HG02981 (cell line): ENCODE data around the gene TRPM2.
"Not testable (repeated sequence)": the region's sequence is repeated elsewhere in the genome, so short reads cannot be mapped to it uniquely, and the experiment has no call there.

ENCODE experiments used
- ATAC-seq: cut with Tn5 transposase; IDR thresholded peaks from one replicate; pipeline ENCODE4 v1.9.1; 2021; ENCODE audit warnings: mild to moderate bottlenecking, moderate library complexity; ENCODE audit not compliant: unreplicated experiment

The TRPM2 gene

DNA sequence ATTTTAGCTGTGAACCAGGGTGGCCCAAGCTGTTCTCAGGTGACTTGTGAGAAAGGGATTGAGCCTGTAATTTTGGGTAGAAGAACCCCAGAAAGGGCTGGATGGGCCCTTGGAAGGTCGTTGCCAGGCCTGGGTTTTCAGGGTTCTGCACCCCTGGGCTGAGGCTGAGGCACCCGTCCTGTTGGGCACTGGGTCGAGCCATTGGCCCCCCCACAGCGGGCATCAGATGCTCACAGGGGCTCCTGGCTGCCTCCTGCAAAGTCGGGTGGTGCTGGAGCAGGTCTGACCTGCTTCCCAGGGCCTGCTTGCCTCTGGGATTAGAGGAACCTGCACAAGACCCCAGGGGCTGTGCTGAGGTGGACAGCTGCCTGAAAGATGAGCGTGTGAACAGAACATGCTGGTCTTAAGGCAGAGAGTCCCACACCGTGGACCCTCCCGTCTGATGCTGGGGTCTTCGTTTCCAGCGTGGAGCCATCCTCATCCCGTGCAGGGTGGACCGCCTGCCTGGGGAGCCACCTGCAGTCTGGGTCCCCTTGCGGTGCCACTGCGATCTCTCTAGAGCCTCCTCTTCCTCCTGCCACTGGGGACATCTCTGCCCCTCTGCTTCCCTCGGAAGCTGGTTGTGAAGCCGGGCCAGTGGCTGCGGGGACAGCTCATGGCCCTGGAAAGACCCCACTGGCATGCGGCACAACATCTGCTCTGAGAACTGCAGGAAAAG is 1.7 kb upstream of the TRPM2 start:
- ATAC-seq, result no peak

DNA sequence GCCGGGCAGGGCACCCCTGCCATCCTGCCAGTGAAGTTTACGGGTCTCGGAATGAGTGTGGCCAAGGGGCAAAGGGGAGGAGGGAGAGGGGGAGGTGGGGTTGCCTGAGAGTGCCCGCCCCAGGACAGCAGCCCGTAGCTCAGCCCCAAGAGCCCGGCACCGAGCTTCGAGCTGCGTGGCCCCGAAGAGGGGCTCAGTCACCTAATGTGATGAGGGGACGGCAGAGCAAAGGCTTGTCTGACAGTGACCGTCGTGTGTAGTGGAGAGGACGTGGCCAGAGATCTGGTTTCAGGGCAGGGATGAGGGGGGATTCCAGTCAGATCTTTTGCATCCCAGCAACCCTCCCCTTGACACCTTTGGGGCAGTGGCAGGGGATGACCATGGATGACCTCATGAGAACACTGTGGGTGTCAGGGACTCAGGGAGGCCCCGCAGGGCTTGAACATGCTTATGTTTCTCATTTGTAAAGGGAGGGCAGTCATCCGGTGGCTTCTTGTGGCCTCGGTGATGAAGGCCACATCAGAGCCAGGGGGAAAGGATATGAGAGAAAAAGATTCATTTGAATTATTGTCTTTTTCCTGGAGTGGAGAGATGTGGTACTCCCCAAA is 1.1 kb upstream of the TRPM2 start:
- ATAC-seq, result no peak

DNA sequence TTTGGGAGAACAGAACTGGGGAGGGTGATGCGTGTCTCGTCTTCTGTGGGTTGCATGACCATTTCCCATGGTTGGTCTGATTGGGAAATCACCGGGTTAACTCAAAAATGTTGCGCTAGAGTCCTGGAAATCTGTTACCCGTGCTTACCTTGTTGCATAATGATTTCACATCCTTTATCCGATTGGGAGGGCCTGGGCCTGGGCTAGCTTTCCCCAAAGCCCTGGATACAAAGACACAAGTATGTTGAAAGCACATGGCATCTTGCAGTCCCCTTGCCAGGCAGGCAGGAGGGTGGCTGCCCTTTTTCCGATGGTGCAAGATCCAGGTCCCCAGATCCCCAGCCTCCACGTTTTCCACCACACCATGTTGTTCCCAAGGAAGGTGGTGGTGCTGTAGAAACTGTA is 582 bp downstream of the TRPM2 start:
- ATAC-seq, result no peak

DNA sequence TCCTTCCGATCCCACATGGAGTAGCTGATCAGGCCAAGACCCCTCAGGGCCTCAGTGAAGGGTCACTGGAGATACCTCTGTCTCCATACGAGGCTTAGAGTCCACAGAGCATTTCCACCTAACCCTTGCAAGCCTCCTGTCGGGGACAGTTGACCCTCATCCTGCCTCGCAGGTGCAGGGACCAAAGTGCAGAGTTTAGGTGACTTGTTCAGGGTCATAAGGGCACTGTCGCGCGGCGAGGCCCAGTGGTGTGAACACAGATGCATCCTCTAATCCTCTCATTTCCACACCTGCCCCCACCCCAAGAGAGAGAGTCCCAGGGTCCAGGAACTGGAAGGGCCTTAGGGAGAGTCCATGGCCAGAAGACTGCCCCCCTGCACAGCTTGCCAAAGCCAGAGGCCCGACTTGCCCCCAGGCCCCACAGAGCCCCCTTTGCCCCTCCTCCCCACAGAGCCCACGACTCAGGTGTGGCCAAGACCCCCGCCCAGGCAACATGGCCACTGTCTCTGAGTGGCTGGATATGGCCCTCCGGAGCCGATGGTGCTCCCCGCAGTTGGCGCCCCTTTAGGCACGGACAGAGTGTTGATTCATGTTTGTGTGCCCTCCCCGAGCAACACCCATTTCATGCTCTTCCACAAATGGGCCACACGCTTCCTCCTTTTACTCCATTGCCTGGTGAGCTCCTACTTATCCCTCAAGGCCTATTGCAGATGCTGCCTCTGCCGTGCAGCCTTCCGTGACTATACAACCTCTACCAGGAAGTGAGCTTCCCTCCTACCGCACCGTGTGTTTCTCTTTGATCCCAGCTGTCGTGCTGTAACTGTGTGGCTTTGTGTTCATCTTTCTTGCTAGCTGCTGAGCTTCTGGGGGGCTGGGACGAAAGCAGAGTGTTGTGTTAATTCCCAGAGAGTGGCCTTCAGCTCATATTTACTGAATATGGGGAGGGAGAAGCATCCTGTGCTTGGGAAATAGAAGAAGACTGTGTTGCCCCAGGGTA is 1.7 kb downstream of the TRPM2 start:
- no peak for ATAC-seq

DNA sequence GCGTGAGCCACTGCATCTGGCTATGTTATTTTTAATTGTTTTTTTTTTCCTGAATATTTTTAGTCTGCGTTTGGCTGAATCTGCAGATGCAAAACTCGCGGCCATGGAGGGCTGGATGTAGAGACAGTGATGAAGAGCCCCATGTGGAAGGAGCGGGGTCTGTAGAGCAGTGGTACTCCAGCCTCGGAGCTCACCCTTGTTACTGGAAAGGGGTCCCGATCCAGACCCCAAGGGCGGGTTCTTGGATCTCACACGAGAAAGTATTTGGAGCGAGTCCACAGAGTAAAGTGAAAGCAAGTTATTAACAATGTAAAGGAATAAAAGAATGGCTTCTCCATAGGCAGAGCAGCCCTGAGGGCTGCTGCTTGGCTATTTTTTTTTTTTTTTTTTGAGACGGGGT is 2.7 kb downstream of the TRPM2 start:
- ATAC-seq, result no peak

DNA sequence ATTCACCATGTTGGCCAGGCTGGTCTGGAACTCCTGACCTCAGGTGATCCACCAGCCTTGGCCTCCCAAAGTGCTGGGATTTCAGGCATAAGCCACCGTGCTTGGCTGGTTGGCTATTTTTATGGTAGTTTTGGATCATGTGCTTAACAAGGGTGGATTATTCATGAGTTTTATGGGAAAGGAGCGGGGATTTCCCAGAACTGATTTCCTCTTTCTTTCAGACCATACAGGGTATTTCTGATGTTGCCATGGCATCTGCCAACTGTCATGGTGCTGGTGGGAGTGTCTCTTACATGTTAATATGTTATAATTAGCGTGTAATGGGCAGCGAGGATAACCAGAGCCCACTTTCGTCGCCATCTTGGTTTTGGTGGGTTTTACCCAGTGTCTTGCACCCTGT is 3.2 kb downstream of the TRPM2 start:
- no peak for ATAC-seq

DNA sequence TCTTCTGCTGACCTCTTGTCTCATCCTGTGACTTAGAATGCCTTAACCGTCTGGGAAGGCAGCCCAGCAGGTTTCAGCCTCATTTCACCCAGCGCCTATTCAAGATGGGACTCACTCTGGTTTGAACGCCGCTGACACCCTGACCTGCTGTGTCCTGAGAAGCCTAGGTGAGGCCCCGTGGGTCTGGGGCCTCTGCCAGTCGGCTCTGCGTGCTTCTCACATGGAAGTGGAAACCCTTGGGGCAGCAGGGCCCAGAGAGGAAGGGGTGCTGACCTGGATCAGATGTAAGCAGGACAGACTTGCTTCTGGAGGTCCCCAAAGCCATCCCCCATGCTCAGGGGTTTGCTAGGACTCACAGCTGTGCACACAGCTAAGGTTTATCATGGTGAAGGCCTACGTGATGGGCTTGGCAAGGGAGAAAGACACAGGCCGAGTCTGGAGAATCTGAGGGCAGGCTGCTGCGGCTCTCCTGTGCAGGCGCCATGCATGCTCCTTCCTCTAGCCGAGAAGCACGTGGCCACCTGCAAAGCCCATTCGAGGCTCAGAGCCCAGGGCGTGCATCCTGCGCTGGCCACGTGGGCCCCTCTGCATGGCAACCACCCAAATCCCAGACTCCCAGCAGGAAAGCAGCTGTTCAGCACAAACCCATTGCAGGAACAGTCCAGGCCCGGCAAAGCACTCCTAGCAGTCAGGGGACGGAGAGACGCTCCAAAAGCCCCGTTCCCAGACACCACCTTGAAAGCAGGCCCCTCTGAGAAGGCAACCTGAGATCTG is 3.8 kb downstream of the TRPM2 start:
- ATAC-seq, result no peak

DNA sequence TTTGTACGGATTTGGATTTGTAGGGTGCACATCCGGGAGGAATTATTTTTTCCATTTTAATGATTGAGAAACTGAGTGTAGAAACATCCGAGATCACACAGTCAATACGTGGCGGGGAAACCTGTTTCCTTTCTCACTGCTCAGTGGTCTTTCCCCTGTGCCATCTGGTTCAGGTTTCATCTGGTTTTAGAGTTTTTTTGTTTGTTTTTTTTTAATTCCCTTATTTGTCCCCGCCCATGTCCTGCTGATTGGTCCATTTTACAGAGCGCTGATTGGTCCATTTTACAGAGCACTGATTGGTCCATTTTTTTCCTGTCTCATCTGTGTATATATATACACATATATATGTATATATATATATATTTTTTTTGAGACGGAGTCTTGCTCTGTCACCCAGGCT is 6.0 kb downstream of the TRPM2 start:
- no peak for ATAC-seq

DNA sequence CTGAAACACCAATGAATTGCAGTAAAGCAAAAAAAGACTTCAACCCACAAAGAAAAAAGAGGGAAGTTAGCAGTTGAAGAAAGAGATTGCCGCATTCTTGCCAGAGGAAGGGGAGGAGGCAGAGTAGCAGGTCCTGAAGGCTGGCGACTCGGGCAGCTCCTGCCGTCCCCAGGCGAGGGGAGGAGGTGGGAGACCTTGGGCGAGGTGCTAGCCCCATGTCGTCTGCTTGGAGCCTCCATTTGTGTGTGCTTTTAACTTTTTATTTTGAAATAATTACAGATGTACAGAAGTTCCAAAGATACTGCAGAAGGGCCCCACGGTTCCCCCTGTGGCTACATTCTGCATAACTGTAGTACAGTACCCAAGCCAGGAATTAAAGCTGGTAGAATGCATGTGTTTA is 6.7 kb downstream of the TRPM2 start:
- no peak for ATAC-seq

DNA sequence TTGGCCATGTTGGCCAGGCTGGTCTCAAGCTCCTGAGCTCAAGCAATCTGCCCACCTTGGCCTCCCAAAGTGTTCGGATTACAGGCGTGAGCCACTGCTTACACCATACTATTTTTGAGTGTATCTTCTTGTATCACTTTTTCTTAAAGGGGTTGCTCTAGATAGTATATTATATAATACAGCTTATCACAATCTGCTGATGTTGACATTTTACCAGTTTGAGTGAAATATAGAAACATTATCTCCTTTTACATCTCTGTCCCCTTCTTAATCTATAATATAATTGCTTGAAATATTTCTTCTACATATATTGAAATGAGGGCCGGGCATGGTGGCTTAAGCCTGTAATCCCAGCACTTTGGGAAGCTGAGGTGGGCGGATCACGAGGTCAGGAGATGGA is 8.5 kb downstream of the TRPM2 start:
- ATAC-seq, result not testable (repeated sequence)

DNA sequence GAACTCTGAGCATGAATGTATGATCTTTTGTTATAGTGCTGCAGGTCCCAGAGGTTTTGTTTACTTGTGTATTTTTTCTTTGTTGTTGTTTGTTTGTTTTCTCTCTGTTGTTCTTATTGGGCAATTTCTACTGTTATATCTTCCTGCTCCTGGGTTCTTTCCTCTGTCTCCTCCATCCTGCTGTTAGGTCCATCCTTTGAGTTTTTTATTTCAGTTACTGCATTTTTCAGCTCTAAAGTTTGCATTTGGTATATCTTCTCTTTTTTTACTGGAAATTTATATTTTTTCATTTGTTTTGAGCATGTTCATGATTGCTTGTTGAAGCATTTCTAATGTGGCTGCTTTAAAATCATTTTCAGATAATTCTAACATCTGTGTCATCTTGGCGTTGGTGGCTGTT is 9.9 kb downstream of the TRPM2 start:
- ATAC-seq, result no peak

DNA sequence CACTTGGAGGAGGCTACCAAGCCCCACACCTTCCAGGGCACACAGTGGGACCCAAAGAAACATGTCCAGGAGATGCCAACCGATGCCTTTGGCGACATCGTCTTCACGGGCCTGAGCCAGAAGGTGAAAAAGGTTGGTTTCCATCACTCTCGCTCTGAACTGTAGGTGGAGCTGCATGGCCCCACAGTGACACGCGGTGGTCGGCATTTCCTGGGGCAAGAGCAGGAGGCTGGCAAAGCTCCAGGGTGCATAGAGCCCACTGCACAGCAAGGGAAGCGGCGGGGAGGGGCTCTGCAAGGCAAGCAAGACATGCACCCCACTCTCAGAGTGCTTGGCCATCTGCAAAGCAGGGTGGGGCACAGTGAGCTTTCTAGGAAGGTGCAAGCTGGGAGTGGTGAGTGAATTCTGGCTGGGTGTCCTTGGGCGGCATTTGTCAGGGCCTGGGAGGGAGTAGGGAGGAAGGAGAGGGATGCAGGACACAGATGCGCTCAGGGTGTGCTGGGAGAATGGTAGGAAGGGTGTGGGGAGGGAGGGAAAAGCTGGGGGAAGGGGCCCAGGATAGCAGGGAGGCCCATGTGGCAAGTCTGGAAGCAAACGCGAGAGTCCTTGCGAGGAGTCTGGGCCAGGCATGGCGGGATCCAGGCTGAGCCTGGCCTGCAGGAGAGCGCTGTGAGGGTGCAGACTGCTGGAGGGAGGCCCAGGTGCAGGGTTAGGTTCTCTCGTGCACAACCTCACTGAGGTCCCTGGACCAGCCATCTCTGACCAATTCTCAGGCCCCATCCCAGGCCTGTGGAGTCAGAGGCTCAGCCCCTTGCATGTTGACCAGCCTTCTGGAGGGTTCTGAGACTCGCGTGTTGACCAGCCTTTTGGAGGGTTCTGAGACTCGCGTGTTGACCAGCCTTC is 11.0 kb downstream of the TRPM2 start:
- ATAC-seq, result no peak

DNA sequence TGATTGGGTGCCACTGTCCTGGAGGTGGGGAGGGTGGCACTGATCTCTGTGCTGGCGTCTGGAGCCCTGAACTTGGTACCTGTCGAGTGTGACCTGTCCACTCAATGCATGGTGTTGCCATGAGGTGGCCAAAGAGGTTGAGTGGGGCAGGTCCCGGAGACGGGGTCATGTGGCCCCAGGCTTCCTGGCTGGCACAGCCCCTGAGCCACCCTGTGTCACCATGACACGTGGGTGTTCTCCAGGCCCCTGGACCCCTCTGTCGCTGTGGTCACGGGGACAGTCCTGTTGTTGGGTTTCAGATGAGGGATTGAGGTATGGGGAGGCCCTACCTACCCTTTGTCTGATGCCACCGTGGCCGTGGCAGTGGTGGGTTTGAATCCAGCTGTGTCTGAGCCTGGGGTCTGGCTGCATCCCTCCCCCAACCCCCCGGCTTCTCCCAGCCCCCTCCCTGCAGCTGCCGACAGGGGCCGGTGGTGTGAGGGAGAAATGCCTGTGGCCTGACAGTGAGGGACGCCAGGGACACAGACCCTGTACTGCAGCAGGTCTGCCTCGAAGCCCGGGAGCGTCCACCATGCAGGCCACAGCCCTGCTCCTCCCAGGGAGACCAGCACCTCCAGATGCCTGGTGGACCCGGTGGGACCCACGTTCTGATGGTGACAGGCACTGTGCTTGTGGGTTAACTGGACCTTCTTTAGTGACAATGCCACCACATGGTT is 12.0 kb downstream of the TRPM2 start:
- no peak for ATAC-seq

DNA sequence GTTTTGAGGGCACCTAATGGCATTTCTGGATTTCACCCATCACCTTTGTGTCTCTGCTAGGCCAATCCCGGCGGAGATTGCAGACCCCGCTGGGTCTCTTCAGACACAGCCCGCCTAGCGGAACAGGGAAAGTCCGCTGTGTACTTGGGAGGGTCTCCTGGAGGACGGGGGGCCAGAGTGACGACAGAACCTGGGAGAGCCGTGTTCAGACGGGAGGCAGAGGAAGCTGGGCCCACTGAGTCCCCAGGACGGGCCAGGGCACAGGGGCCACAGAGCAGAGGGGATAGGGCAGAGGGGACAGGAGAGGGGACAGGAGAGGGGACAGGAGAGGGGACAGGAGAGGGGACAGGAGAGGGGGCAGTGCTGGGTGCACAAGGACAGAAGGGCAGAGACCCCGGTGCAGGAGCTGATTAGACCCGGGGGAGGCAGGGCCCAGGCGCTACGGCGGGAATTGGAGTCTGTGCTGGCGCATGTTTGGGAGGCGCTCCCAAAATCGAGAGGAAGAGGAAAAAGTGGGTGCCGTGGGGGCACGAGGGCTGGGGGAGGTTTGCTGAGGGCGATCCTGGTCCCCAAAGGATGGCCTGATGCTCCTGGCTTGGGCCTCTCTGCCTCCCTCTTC is 12.7 kb downstream of the TRPM2 start:
- no peak for ATAC-seq

DNA sequence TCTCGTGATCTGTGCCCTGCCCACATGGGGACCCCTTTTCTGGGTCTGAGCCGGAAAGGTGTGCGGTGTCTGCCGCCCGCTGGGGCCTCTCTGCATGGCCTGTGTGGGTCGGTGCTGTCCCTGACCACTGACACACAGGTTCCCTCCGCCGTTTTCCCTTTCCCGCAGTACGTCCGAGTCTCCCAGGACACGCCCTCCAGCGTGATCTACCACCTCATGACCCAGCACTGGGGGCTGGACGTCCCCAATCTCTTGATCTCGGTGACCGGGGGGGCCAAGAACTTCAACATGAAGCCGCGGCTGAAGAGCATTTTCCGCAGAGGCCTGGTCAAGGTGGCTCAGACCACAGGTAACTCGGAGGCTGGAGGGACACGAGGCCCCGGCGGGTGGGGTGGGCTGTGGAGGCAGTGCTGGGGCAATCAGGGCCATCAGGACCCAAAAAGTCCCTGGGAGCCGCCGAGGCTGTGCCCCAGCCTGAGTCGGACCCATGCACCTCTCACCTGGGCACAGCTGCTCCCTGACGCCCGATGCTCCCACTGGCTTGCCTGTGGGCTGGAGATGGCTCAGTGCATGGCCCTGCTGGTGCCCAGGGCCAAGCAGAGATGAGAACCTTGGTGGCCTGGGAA is 13.3 kb downstream of the TRPM2 start:
- ATAC-seq, result no peak

DNA sequence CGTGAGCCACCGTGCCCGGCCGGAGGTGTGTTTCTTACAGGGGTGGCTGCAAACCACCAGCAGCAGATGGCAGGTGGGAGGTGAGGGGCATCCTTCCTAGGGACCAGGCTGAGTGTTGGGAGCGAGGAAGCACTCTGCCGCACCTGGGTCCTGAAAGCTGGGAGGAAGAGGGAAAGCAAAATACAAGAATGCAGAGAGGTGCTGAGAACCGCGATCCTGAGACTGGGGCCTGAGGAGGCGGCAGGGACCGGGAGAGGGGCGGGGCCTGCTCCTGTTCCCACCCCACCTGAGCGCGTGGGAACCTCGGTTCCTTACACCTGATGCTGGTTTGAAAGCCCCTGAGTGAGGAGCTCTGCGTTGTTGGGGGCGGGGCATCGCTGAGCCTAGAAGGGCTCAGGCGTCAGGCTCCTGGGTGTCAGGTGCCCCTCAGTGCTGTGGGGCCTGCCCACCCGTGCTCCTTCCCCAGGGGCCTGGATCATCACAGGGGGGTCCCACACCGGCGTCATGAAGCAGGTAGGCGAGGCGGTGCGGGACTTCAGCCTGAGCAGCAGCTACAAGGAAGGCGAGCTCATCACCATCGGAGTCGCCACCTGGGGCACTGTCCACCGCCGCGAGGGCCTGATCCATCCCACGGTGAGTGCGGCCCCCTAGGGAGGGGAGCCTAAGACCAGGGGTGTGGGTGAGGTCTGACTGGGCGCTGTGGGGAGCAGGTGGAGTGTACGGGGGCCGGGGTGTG is 15.5 kb downstream of the TRPM2 start:
- no peak for ATAC-seq

DNA sequence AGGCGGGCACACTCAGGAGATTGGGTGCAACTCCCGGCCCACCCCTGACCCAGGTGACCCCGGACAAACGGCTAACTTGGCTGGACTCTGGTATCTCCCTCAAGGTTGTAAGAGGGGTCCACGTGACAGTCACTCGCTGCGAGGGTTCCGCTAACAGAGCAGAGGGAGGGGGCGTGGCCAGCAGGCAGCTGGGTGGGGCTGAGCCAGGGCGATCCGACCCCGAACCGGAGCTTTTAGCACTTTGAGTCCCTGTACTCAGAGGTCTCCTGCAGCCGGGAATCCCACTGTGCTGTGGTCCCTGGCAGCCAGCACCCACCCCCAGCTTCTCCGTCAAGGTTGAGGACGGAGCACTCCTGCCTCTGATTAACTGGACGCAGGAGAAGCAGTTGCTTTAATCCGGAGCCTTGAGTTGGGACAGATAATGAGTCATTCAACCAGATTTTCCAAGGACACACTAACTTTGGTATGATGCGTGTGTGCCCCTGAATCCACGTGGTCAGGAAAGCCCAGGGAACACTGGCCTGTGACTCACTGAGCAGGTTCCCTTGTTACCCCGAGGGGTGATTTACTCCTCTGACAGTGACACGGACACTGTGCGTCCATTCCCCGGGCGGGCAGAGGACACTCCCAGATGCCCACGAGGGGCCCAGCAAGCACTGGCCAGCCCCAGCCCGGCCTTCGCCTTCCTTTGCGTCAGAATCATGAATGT is 16.8 kb downstream of the TRPM2 start:
- ATAC-seq, result no peak
